DMS153 treated with DMSO at 0.1 percent for 48 hours (cell line): ENCODE measurements around the gene GTF3C1.

Source experiments
- DNase-seq: peaks from one replicate; lab custom pipeline; 2025; ENCODE audit not compliant: unreplicated experiment; lab: John Stamatoyannopoulos, UW

Gene GTF3C1

DNA sequence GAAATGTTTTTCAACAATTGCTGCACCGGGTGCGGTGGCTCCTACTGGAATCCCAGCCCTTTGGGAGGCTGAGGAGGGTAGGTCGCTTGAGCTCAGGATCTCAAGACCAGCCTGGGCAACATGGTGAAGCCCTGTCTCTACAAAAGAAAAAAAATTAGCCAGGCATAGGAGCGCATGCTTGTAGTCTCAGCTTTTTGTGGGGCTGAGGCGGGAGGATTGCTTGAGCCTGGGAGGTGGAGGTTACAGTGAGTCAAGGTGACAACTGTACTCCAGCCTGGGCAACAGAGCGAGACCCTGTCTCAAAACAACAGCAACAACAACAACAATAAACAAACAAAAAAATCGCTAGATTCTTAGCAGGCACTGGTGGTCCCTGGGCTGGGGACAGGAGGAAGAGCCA lies 119.2 kb downstream of the GTF3C1 start:
- no peak for DNase-seq

DNA sequence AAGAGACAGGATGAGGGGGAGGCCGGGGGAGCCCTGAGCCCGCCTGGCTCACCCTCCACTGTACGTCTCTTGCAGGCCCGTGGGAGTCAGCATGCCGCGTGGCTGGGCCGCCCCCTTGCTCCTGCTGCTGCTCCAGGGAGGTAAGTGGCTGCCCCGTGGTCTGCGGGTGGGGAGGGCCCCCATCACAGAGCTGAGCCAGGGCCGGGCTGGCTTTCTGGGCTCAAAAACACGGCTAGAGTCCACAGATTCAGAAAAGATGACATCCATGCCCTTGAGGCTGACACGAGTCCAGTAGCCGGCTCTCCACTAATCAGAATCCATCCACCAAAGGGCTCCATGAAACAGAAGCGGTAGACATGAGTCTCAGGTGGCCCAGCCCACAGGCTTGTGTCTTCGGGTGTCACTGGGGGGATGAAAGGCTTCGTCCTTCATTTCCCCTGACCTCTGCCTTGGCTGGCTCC lies 119.7 kb downstream of the GTF3C1 start:
- DNase-seq, result no peak

DNA sequence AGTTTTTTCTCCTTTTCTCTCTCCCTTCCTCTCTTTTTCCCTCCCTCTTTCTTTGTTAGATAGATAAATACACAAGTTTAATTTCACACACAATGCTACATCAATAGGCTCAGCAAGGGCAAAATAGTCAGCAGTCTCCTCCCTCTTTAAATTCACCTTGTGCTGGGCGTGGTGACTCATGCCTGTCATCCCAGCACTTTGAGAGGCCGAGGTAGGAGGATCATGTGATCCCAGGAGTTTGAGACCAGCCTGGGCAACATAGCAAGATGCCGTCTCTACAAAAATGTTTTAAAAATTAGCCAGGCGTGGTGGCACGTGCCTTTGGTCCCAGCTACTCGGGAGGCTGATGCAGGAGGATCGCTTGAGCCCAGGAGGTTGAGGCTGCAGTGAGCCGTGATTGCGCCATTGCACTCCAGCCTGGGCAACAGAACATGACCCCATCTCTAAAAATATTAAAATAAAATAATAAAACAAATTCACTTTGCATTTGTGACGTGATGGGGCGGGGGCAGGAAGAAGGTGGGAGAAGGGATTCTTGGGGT lies 120.3 kb downstream of the GTF3C1 start:
- DNase-seq, result no peak

DNA sequence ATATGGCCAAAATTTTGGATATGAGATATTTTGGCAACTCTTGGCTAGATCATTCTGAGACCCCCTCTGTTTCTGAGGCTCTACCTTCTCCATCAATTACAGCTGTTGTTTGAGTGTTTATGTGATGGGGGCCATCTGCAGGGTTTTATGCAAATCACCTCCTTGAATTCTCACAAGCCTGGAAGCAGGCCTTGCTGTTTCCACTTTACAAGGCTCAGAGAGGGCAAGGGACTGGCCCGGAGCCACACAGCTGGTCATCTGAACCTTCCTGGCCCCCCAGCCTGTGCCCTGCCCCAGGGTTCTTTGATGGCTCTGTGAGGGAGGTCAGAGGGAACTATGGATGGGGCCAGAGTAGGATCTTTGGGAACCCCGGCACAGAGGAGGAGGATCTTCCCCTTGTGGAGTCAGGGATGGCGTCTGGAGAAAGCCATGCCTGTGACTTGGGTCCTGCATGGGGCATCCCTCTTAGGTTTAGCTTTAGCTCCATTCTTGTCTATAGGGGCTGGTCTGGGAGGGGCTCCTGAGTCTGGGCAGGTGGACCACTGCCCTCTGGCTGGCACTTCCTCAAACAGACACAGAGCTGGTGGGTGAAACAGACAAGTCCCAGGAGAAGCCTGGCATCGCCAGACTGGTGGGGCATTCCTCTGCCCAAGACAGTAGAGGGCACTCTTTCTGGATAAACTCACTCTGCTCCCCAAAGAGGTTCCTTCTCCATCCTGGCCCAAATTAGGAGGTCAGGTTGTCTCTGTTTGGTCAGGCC lies 121.5 kb downstream of the GTF3C1 start:
- DNase-seq, result no peak

DNA sequence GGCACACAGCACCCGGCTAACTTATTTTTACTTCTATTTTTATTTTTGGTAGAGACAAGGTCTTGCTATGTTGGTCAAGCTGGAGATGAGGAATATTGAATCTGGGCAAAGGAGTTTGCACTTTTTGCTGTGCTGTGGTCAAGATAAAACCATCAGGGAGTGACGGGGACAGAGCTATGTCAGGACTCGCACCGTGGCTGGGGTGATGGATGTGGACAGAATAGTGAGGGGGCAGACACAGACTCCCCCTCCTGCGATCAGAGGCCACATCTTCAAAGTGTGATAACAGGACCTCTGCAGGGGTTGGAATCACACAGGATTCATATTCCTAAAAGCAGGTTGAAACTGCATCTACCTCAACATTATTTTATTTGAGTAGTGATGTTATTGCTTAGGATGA lies 122.2 kb downstream of the GTF3C1 start:
- no peak for DNase-seq

DNA sequence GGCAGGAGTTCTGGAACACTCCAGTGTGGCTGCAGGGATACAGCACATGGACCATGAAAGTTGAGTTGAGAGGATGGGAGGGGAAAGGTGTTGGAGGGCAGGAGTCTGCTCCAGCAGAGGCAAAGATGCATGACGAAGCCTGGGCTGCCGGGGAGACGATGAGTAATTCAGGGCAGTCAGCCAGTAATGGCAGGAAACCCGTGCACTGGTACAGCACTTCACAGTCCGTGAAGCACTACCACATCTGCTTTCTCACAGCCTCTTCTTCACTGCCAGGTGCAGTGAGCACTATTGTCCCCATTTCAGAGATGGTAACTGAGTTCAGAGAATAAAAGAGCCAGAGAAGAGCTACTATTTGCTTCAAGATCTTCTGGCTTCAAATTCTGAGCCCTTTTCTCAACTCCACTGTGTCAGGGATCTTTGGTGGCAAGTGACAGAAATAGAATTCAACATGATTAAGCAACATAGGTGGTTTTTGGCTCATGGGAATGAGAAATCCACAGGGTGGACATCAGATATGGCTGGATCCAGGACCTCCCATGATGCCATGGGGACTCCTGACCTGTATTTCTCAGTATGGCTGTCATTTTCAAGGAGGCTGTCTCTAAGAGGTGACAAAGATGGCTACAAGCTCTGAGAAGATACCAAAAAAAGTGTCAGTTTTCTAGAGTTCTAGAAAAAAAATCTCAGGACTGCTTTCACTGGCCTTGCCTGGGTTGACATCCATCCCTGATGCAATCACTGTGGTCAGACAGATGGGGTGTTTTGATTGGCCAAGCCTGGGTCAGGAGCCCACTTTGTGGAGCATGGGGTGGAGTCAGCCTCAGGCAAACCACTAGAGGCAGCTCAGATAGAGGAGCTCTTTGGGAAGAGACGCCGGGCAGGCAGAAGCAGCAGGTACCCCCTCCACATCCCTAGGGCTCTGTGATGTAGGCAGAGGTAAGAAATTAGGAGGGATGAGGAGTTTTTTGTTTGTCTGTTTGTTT lies 123.0 kb downstream of the GTF3C1 start:
- no peak for DNase-seq

DNA sequence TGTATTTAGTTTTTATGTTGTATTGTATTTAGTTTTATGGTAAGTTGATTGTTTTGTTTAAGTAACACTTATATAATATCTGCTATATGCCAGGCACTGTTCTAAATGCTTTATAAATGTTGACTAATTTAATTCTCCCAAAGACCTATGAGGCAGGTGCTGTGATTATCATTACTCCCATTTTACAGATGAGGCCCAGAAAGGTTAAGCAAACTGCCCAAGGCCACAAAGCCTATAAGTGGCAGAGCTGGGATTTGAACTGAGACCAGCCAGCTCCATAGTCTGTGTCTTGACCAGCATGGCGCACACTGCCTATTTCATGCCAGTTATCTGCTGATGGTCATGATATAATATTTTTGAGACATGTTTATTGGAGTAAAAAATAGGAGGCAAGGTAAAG lies 123.8 kb downstream of the GTF3C1 start:
- DNase-seq, result no peak

DNA sequence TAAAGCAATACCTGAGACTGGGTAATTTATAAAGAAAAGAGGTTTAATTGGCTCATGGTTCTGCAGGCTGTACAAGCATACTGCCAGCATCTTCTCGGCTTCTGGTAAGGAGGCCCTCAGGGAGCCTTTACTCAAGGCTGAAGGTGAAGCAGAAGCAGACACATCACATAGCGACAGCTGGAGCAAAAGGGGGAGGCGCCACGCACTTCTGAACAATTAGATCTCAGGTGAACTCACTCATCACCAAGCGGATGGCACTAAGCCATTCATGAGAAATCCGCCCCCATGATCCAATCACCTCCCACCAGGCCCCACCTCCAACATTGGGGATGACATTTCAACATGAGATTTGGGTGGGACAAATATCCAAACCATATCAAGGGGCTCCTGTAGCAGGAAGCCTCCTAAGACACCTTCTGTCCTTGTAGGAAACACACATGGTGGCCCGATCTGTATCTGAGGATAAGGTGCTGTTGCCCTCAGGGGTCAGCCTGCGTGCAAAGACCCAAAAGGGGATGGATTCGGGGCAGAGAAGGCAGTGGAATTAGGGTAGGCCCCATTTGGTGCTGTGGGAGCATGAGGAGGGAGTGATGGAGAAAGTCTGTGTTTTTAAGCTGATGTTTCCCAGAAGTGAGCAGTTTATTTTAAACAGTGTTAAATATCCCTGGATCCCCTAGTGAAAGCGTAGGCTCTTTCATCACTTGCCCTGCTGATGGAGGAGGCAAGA lies 124.8 kb downstream of the GTF3C1 start:
- no peak for DNase-seq

DNA sequence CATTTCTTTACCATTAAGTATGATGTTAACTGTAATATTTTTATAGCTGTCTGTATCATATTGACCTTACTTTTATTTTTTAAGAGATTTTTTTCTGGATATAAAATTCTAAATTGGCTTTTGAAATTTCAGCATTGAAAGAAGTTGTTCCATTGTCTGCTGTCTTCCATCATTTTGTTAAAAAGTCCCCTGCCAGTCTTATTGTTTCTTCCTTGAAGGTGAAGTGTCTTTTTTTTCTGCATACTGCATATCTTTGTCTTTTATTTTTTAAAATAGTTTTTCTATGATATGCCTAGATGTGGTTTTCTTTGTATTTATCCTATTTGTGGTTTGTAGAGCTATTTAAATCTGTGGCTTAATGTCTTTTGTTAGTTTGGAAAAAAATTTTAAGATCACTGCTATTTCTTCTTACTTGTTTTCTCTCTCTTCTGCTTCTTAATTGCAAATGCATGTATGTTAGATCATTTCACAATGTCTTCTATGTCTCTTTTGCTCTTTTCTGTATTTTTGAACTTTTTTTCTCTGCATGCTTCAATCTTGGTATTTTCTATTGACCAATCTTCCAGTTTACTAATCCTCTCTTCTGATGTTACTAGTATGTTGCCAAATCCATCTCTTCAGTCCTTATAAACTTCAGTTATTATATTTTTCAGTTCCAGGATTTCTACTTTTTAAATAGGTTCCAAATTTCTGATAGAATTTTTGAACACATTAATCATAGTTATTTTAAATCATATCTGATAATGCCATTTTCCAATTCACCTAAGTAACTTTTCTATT lies 127.6 kb downstream of the GTF3C1 start:
- no peak for DNase-seq

DNA sequence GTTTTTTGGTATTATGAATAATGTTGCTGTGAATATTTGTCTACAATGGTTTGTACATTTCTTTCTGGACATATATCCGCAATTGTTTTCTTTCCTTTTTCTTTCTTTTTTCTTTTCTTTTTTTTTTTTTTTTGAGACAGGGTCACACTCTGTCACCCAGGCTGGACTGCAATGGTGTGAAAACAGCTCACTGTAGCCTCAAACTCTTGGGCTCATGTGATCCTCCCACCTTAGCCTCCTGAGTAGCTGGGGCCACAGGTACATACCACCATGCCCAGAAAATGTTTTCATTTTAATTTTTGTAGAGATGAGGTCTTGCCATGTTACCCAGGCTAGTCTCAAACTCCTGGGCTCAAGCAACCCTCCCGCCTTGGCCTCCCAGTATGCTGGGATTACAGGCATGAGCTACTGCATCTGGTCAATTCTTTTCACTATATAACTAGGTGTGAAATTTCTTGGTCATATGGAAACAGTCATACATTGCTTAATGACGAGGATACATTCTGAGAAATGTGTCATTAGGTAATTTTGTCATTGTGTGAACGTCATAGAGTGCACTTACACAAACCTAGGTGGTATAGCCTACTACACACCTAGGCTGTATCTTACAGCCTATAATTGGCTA lies 132.6 kb downstream of the GTF3C1 start:
- DNase-seq, result no peak

DNA sequence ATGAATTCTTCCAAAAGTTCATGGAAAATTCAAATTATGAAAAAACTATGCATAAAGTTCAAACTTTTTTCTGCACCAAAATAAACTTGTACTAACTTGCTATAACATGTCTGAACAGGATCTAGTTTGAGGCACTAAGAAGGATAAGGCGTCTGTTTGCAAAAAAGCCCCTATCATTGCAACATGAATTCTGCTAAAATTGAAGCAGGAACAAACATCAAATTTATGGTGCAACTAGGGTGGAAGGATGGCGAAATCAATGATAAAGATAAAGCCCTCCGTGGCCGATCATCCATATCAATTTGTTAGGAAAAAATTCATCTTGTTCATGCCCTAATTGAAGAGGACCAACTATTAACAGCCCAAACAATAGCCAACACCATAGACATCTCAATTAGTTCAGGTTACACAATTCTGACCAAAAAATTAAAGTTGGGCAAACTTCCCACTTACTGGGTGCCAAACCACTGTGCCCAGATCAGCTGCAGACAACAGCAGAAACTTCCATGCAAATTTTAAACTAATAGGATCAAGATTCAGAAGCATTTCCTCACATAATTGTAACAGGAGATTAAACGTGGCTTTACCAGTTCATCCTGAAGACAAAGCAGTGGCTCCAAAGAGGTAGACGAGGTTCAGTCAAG lies 134.8 kb downstream of the GTF3C1 start:
- no peak for DNase-seq

DNA sequence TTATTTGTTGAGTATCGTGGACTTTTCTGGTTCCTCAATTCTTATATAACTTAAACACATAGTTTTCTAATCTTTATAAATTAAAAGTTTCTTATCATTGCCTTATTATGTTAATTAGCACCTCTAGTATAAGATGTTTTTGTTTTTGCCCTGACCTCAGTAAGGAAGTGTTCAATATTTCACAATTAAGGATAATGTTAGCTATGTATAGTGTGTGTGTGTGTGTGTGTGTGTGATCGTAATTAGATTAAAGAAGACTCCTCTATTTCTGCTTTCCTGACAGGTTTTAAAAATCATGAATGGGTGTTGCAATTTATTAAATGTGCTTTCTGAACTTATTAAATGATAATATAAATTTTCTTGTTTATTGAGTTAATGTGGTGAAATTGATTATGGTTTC lies 135.8 kb downstream of the GTF3C1 start:
- no peak for DNase-seq

DNA sequence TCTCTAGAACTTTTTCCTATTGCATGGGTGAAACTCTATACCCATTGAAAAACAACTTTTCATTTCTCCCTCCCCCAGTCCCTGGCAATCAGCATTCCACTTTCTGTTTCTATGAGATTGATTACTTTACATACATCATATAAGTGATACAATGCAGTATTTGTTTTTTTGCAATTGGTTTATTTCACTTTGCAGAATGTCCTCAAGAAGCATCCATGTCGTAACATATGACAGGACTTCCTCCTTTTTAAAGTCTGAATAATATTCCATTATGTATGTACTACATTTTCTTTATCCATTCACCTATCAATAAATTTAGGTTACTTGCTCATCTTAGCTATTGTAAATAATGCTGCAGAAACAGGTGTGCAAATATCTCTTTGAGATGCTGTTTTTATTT lies 139.0 kb downstream of the GTF3C1 start:
- no peak for DNase-seq
